SK-N-SH (cell line): ENCODE results near the gene SPTBN1.

Experiments
- CTCF ChIP-seq: fragments of 200-600 bp; sonication (generic); IDR thresholded peaks from 2 replicates; pipeline ENCODE4 v1.6.1; 2017; ENCODE audit warnings: antibody characterized with exemption, mild to moderate bottlenecking, moderate library complexity
- EP300 ChIP-seq, 2 experiments: IDR thresholded peaks; 2 replicates each; pipeline versions ENCODE4 v1.4.0 to v1.6.1; 2012; ENCODE audit warnings: borderline replicate concordance in 1 of 2, low read depth in 1 of 2, low read length in 1 of 2
- FOXJ3 ChIP-seq: sonication (generic); formaldehyde crosslinking; IDR thresholded peaks from 2 replicates; pipeline ENCODE4 v1.5.1; 2020; ENCODE audit warnings: mild to moderate bottlenecking, missing genetic modification reagents
- GABPA ChIP-seq: IDR thresholded peaks from 2 replicates; pipeline ENCODE4 v1.4.0; 2012; ENCODE audit warnings: low read depth, mild to moderate bottlenecking
- IRF3 ChIP-seq: fragments of 150-350 bp; IDR thresholded peaks from 2 replicates; pipeline ENCODE4 v1.6.1; 2016; ENCODE audit warnings: mild to moderate bottlenecking, low read depth, low read length
- MAX ChIP-seq: IDR thresholded peaks from 2 replicates; pipeline ENCODE4 v1.4.0; 2012; ENCODE audit warnings: low read depth
- MXI1 ChIP-seq: IDR thresholded peaks from 2 replicates; pipeline ENCODE4 v1.6.1; 2012; ENCODE audit warnings: mild to moderate bottlenecking, low read depth, low read length, improper control_type of control experiment
- POLR2AphosphoS5 ChIP-seq: IDR thresholded peaks from 2 replicates; pipeline ENCODE4 v1.6.1; 2012; ENCODE audit warnings: low read depth, low read length
- RAD21 ChIP-seq: IDR thresholded peaks from 2 replicates; pipeline ENCODE4 v1.6.1; 2012; ENCODE audit warnings: mild to moderate bottlenecking, low read length
- REST ChIP-seq: IDR thresholded peaks from 2 replicates; pipeline ENCODE4 v1.6.1; 2012; ENCODE audit warnings: mild to moderate bottlenecking, low read depth, low read length, moderate library complexity
- RXRA ChIP-seq: IDR thresholded peaks from 2 replicates; pipeline ENCODE4 v1.4.0; 2012; ENCODE audit warnings: low read depth, mild to moderate bottlenecking, borderline replicate concordance
- ZBTB33 ChIP-seq: IDR thresholded peaks from 2 replicates; pipeline ENCODE4 v1.4.0; 2012; ENCODE audit warnings: low read depth, borderline replicate concordance

DNA sequence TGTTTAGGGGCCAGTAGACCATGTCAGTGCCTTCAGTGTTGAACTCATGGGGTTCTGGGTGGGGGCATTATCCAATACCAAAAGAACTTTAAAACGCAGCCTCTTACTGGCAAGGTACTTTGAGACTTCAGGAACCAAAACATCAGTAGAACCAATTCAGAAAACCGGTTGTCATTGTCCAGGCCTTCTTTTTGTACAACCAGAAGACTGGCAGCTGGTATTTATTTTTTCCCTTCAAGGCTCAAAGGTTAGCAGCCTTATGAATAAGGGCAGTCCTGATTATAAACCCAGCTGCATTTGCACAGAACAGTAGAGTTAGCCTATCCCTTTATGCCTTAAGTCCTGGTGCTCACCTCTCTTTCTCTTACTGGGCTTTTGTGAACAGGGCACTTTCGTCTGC is 153.5 kb downstream of the SPTBN1 start:
- TF ChIP-seq EP300 (IDR thresholded peaks at IDR 0.05; ENCODE audit: borderline replicate concordance in 1 of 2, low read depth in 1 of 2, low read length in 1 of 2) (no peak), RAD21 (no peak), MXI1 (no peak), CTCF (no peak), REST (no peak), MAX (no peak), IRF3 (no peak), POLR2AphosphoS5 (no peak), ZBTB33 (no peak), FOXJ3 (CRISPR knock-in tag) (no peak), GABPA (no peak), RXRA (no peak)
